CD4-positive, alpha-beta T cell (primary cell): Measurements from ENCODE around the gene SENP3. TPM values are rescaled to one million over a fixed set of nuclear protein-coding genes. Genes with fewer than 3 reads are reported as not detected.

ENCODE experiments used
- ATAC-seq: fragments of 200-7000 bp; cut with Tn5 transposase; one replicate; pipeline ENCODE4 v1.10.0; 2022; ENCODE audit warnings: mild to moderate bottlenecking; ENCODE audit not compliant: poor library complexity
- CTCF ChIA-PET: fragments of 350-600 bp; sonication (Branson Sonifier 250); formaldehyde crosslinking; loops from one replicate; lab custom pipeline; 2021; ENCODE audit warnings: antibody characterized with exemption, inconsistent platforms; lab: Charles Lee
- POLR2A ChIA-PET: fragments of 350-600 bp; sonication (Branson Sonifier 250); formaldehyde crosslinking; loops from one replicate; lab custom pipeline; 2021; ENCODE audit warnings: antibody characterized with exemption, inconsistent platforms; lab: Charles Lee
- DNase-seq, 14 experiments: peaks; one replicate each; pipeline ENCODE4 v3.0.0-alpha.2; 2013 to 2020; ENCODE audit warnings: mixed read lengths in 2 of 14
- H3K27ac ChIP-seq, 2 donors: one replicate each; pipeline versions ENCODE4 v1.5.1 to v1.7.0; 2013; ENCODE audit warnings: low read length in 2 of 2, low read depth in 1 of 2, mild to moderate bottlenecking in 1 of 2
- H3K27me3 ChIP-seq, 2 experiments: 1 replicate in 1 of 2; 2 replicates in 1 of 2; pipeline versions ENCODE4 v1.6.1 to v1.7.0; 2013; ENCODE audit warnings: low read length in 2 of 2, control low read depth in 1 of 2, mild to moderate bottlenecking in 1 of 2, moderate library complexity in 1 of 2; ENCODE audit not compliant: insufficient read depth in 2 of 2, control insufficient read depth in 1 of 2
- H3K36me3 ChIP-seq: one replicate; pipeline ENCODE4 v1.6.1; 2013; ENCODE audit warnings: low read length, control low read depth; ENCODE audit not compliant: insufficient read depth
- H3K4me1 ChIP-seq: one replicate; pipeline ENCODE4 v1.6.1; 2013; ENCODE audit warnings: low read length, control low read depth; ENCODE audit not compliant: insufficient read depth
- H3K4me3 ChIP-seq: one replicate; pipeline ENCODE4 v1.5.1; 2013; ENCODE audit warnings: mild to moderate bottlenecking, low read length, moderate library complexity
- H3K9me3 ChIP-seq, 2 experiments: 1 replicate in 1 of 2; 2 replicates in 1 of 2; pipeline versions ENCODE4 v1.6.1 to v1.7.0; 2013; ENCODE audit warnings: low read length in 2 of 2, mild to moderate bottlenecking in 2 of 2, control low read depth in 1 of 2, moderate library complexity in 1 of 2; ENCODE audit not compliant: control insufficient read depth in 1 of 2, insufficient read depth in 1 of 2
- H3K27ac Mint-ChIP-seq: one replicate; pipeline ENCODE4 v1.8.0; 2020; ENCODE audit warnings: mixed read lengths
- H3K27me3 Mint-ChIP-seq: one replicate; pipeline ENCODE4 v1.8.0; 2021; ENCODE audit warnings: mixed read lengths
- H3K36me3 Mint-ChIP-seq: one replicate; pipeline ENCODE4 v1.8.0; 2021; ENCODE audit warnings: low read depth, mixed read lengths
- H3K4me1 Mint-ChIP-seq: one replicate; pipeline ENCODE4 v1.8.0; 2021; ENCODE audit warnings: low read depth, mixed read lengths
- H3K4me3 Mint-ChIP-seq: one replicate; pipeline ENCODE4 v1.8.0; 2020; ENCODE audit warnings: mild to moderate bottlenecking, mixed read lengths
- H3K9me3 Mint-ChIP-seq: one replicate; pipeline ENCODE4 v1.8.0; 2020; ENCODE audit warnings: mixed read lengths
- intact Hi-C, 2 experiments: fragments of 100-400 bp; cut with DNase I in 1 of 2; cut with micrococcal nuclease in 1 of 2; formaldehyde crosslinking; loops; one replicate each; pipeline versions ENCODE4 v1.15.1 to v1.9.0; 2023 to 2025; cut with DNase I, micrococcal nuclease
- total RNA-seq, 174 experiments: library from RNA in 2 of 174; stranded (reverse) in 2 of 174; gene quantifications; one replicate each; pipeline ENCODE4 v1.2.3 and lab custom pipeline; 2021 to 2026
- TF ChIP-seq, protein P1 (sequence below): fragments of 200-600 bp; IDR thresholded peaks from one replicate; pipeline ENCODE4 v1.8.0; 2022; ENCODE audit warnings: antibody characterized with exemption, mild to moderate bottlenecking

Gene SENP3
- total RNA-seq, 2 experiments from 2014 or later = 27.7 to 28.9 TPM

DNA sequence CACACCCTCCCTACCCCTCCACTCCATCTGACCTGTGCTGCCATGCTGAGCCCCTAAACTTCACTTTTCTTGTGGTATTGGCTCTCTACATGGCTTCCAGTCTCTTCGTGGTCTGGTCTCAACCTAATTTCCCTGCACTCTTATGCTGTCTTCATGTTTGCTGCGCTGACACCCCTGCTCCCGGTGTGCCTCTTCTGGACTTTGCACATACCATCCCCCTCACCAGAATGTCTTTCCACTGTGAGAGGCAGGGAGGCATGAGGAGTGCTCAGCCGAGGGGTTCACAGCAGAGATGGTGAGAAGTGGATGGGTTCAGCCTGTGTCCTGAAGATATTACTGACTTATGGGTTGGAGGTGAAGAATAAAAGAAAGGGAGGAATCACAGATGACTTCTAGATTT lies 10.3 kb upstream of the SENP3 start:
- ATAC-seq (no peak), DNase-seq (no peak)
- Histone ChIP-seq H3K27ac (peak overlapping the region in 1 of 2 donors; percentile 15), H3K4me1 (peaks cover 79% of the 10 kb centered on the region), H3K36me3 (peaks cover 12% of the 10 kb centered on the region), H3K27me3 (no peaks in the 10 kb centered on the region), H3K4me3 (no peak overlapping the region), H3K9me3 (no peaks in the 10 kb centered on the region)
- Mint-ChIP-seq H3K4me3 (peak overlapping the region; percentile 64), H3K9me3 (no peaks in the 10 kb centered on the region), H3K4me1 (peaks cover 67% of the 10 kb centered on the region), H3K27me3 (no peaks in the 10 kb centered on the region), H3K36me3 (peaks cover 13% of the 10 kb centered on the region), H3K27ac (peak overlapping the region; percentile 77)
- TF ChIP-seq, protein P1, sequence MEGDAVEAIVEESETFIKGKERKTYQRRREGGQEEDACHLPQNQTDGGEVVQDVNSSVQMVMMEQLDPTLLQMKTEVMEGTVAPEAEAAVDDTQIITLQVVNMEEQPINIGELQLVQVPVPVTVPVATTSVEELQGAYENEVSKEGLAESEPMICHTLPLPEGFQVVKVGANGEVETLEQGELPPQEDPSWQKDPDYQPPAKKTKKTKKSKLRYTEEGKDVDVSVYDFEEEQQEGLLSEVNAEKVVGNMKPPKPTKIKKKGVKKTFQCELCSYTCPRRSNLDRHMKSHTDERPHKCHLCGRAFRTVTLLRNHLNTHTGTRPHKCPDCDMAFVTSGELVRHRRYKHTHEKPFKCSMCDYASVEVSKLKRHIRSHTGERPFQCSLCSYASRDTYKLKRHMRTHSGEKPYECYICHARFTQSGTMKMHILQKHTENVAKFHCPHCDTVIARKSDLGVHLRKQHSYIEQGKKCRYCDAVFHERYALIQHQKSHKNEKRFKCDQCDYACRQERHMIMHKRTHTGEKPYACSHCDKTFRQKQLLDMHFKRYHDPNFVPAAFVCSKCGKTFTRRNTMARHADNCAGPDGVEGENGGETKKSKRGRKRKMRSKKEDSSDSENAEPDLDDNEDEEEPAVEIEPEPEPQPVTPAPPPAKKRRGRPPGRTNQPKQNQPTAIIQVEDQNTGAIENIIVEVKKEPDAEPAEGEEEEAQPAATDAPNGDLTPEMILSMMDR = no peak
- intact Hi-C loops = no loop called here
- CTCF ChIA-PET = interaction anchor here (2.8 kb wide), 1 partner anchor 10 kb away, joined by 15 read pairs; the partner anchor contains the start of gene SENP3
- POLR2A ChIA-PET = interaction anchor here (0.7 to 2.0 kb wide), 2 partner anchors 10 to 136 kb away, joined by 3 to 6 read pairs; partner anchors contain the start of genes SENP3, TP53 and WRAP53

DNA sequence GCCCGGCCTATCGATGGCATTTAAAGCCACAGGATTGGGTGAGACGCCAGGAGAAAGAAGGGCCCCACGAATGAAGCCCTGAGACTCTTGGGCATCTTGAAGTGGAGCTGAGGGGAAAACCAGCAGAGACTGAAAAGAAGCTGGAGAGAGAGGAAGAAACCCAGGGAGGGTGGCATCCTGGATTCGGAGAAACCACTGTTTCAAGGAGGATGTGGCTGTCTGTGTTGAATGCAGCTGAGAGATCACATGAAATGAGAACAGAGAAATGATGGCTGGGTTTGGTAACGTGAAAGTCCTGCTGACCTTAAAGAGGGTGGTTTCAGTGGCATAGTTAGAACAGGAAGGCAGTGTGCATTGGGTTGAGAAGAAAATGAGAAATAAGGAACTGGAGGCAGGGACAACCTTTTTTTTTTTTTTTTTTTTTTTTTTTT lies 9.1 kb upstream of the SENP3 start:
- TF ChIP-seq, protein P1 = no peak
- ChIA-PET POLR2A (interaction anchor here (0.6 to 2.0 kb wide), 9 partner anchors 8 to 223 kb away, joined by 3 to 7 read pairs (median 3); partner anchors contain the start of genes NEURL4, SAT2, SENP3 and TMEM102), CTCF (interaction anchor here (0.7 to 2.8 kb wide), 3 partner anchors 8 to 116 kb away, joined by 4 to 15 read pairs (median 9); partner anchors contain the start of gene SENP3)
- peak overlapping the region; percentile 77 for H3K27ac Mint-ChIP-seq
- H3K4me1 Mint-ChIP-seq = peaks cover 70% of the 10 kb centered on the region
- Histone ChIP-seq H3K27ac (peak overlapping the region; percentile 62 to 67), H3K4me3 (peak overlapping the region; percentile 5), H3K36me3 (peaks cover 15% of the 10 kb centered on the region), H3K4me1 (peaks cover 82% of the 10 kb centered on the region), H3K9me3 (no peaks in the 10 kb centered on the region), H3K27me3 (no peaks in the 10 kb centered on the region)
- no peaks in the 10 kb centered on the region for H3K9me3 Mint-ChIP-seq
- H3K27me3 Mint-ChIP-seq = no peaks in the 10 kb centered on the region
- H3K4me3 Mint-ChIP-seq = peak overlapping the region; percentile 77
- H3K36me3 Mint-ChIP-seq = peaks cover 16% of the 10 kb centered on the region
- intact Hi-C loops = no loop called here
- peak in 6 of 14 experiments; percentile 36 to 86 (median 62) for DNase-seq
- peak; percentile 67 for ATAC-seq

DNA sequence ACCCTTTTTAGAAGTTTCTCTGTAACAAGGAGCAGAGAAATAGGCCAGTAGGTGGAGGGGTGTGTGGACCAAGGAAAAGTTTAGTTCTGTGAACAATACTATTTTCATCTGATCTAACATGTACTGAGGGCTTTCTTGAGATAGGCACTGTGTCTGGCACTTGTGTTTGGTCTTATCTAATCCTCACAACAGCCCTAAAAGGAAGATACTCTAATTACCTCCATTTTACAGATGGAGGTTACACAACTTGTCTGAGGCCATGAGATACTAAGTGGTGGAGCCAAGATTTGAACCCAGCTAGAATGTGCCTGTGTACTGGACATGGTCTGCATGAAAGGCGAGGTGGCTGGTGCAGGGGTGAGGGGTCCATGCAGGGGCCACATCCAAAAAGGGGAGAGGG lies 8.4 kb upstream of the SENP3 start:
- Mint-ChIP-seq H3K4me3 (peak overlapping the region; percentile 46), H3K27ac (peak overlapping the region; percentile 77), H3K36me3 (peaks cover 16% of the 10 kb centered on the region), H3K9me3 (no peaks in the 10 kb centered on the region), H3K27me3 (no peaks in the 10 kb centered on the region), H3K4me1 (peaks cover 68% of the 10 kb centered on the region)
- ChIA-PET CTCF (interaction anchor here (0.7 to 2.8 kb wide), 3 partner anchors 8 to 117 kb away, joined by 4 to 15 read pairs (median 9); partner anchors contain the start of gene SENP3), POLR2A (interaction anchor here (1.0 to 1.2 kb wide), 2 partner anchors 69 to 116 kb away, joined by 4 to 7 read pairs; partner anchors contain the start of gene POLR2A)
- no peak for DNase-seq
- Histone ChIP-seq H3K27me3 (no peaks in the 10 kb centered on the region), H3K36me3 (peaks cover 15% of the 10 kb centered on the region), H3K27ac (peak overlapping the region; percentile 42 to 67), H3K4me3 (peak overlapping the region; percentile 5), H3K4me1 (peaks cover 82% of the 10 kb centered on the region), H3K9me3 (no peaks in the 10 kb centered on the region)
- TF ChIP-seq, protein P1 = no peak
- intact Hi-C loops = no loop called here
- no peak for ATAC-seq
